ENCODE data around the gene KDM5A. TPM values are rescaled to one million over a fixed set of nuclear protein-coding genes. Genes with fewer than 3 reads are reported as not detected.

The KDM5A gene
- polyA plus RNA-seq, 1 donor = 26.0 TPM

- peak; percentile 37 for DNase-seq
Measured at GRCh38 chr12:271161-271560, 118.0 kb downstream of the KDM5A start.

GRCh38 chr12:269191-269590 lies 119.9 kb downstream of the KDM5A start:
- DNase-seq = no peak

GRCh38 chr12:268483-268840 lies 120.7 kb downstream of the KDM5A start:
- DNase-seq = no peak

- no peak for DNase-seq
Measured at GRCh38 chr12:267581-268482, 121.3 kb downstream of the KDM5A start.

- no peak for DNase-seq
Measured at GRCh38 chr12:265096-265495, 124.0 kb downstream of the KDM5A start.

GRCh38 chr12:264269-264668 lies 124.9 kb downstream of the KDM5A start:
- no peak for DNase-seq

GRCh38 chr12:263574-263973 lies 125.5 kb downstream of the KDM5A start:
- no peak for DNase-seq

GRCh38 chr12:262817-263216 lies 126.3 kb downstream of the KDM5A start, which contains the start of gene SLC6A13:
Gene SLC6A13, minus strand, starts transcription at chr12:262836. Its CDS starts 2,784 bp downstream, at chr12:260052.
- no peak for DNase-seq

GRCh38 chr12:262113-262512 lies 127.0 kb downstream of the KDM5A start:
- no peak for DNase-seq

GRCh38 chr12:257521-258321 lies 131.4 kb downstream of the KDM5A start:
- DNase-seq = no peak

GRCh38 chr12:256958-257357 lies 132.2 kb downstream of the KDM5A start:
- no peak for DNase-seq

GRCh38 chr12:256225-256624 lies 132.9 kb downstream of the KDM5A start:
- DNase-seq = no peak

- no peak for DNase-seq
Measured at GRCh38 chr12:254912-255311, 134.2 kb downstream of the KDM5A start.

GRCh38 chr12:254039-254438 lies 135.1 kb downstream of the KDM5A start:
- no peak for DNase-seq

- no peak for DNase-seq
Measured at GRCh38 chr12:253116-253831, 135.8 kb downstream of the KDM5A start.

- no peak for DNase-seq
Measured at GRCh38 chr12:252636-253035, 136.5 kb downstream of the KDM5A start.

GRCh38 chr12:247271-247670 lies 141.8 kb downstream of the KDM5A start:
- DNase-seq = no peak

- no peak for DNase-seq
Measured at GRCh38 chr12:243381-243780, 145.7 kb downstream of the KDM5A start.

- DNase-seq = no peak
Measured at GRCh38 chr12:242496-242895, 146.6 kb downstream of the KDM5A start.

- no peak for DNase-seq
Measured at GRCh38 chr12:241266-241665, 147.9 kb downstream of the KDM5A start.

- no peak for DNase-seq
Measured at GRCh38 chr12:240566-240965, 148.6 kb downstream of the KDM5A start.

GRCh38 chr12:238736-239398 lies 150.3 kb downstream of the KDM5A start:
- no peak for DNase-seq
